ENCODE results near the gene FASN. TPM values are rescaled to one million over a fixed set of nuclear protein-coding genes. Genes with fewer than 3 reads are reported as not detected.

Gene FASN
- total RNA-seq, 1 donor from 2014 or later: 134 TPM

DNA sequence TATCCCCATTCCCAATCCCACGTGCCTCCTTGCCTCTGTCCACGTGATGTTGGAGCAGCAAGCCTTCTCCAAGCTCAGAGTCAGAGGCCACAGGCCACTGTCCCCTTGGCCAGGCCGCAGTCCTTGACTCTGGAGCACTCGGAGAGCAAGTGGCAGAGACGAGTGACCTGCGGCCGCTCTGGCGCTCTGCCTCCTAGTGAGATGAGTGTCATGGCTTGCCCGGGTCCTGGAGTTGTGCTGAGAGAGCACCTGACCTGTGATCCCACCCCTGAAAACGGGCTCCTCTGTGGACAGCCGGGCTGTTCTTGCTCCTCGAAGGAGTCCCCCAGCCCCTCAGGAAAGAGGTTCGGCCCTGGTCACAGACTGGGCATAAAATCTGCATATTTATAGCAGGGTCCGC, 10.0 kb upstream of the FASN start:
- Mint-ChIP-seq H3K9me3 (ENCODE audit: unreplicated experiment) (no peaks in the 10 kb centered on the region), H3K4me1 (ENCODE audit: unreplicated experiment) (peaks cover 24% of the 10 kb centered on the region), H3K27me3 (ENCODE audit: unreplicated experiment) (no peaks in the 10 kb centered on the region), H3K27ac (ENCODE audit: unreplicated experiment) (no peak overlapping the region), H3K36me3 (ENCODE audit: unreplicated experiment) (no peaks in the 10 kb centered on the region), H3K4me3 (ENCODE audit: unreplicated experiment) (no peak overlapping the region)
- DNase-seq (ENCODE audit: extremely low spot score, unreplicated experiment): no peak
- TF ChIP-seq, protein P1, sequence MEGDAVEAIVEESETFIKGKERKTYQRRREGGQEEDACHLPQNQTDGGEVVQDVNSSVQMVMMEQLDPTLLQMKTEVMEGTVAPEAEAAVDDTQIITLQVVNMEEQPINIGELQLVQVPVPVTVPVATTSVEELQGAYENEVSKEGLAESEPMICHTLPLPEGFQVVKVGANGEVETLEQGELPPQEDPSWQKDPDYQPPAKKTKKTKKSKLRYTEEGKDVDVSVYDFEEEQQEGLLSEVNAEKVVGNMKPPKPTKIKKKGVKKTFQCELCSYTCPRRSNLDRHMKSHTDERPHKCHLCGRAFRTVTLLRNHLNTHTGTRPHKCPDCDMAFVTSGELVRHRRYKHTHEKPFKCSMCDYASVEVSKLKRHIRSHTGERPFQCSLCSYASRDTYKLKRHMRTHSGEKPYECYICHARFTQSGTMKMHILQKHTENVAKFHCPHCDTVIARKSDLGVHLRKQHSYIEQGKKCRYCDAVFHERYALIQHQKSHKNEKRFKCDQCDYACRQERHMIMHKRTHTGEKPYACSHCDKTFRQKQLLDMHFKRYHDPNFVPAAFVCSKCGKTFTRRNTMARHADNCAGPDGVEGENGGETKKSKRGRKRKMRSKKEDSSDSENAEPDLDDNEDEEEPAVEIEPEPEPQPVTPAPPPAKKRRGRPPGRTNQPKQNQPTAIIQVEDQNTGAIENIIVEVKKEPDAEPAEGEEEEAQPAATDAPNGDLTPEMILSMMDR (IDR thresholded peaks at IDR 0.05): no peak

DNA sequence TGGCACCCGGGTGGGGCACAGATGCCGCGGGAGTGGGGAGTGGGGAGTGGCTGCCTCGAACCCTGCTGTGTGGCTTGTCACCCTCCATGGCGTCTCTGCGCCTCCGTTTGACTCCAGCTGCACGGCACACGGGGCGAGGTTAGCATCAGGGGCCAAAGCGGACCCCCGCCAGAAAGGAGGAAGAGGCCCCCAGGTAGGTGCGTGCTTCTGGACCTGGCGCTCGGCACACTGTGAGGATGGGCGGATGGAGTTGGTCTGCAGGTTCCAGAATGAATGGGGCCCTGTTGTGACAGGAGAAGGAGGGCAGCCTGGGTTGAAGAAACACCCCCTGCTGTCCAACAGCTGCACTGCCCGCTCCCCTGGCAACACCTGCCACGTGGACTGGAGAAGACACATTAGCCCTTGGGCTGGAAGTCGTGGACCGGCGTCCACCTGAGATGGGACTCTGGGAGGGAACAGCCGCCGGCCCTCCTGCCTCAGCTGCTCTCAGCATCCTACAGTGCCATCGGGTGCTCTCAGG, 9.4 kb upstream of the FASN start:
- H3K27ac Mint-ChIP-seq (ENCODE audit: unreplicated experiment): no peak overlapping the region
- no peaks in the 10 kb centered on the region for H3K36me3 Mint-ChIP-seq (ENCODE audit: unreplicated experiment)
- H3K4me3 Mint-ChIP-seq (ENCODE audit: unreplicated experiment): no peak overlapping the region
- TF ChIP-seq, protein P1 (IDR thresholded peaks at IDR 0.05): peak; percentile 21
- no peaks in the 10 kb centered on the region for H3K27me3 Mint-ChIP-seq (ENCODE audit: unreplicated experiment)
- DNase-seq (ENCODE audit: extremely low spot score, unreplicated experiment): no peak
- no peaks in the 10 kb centered on the region for H3K9me3 Mint-ChIP-seq (ENCODE audit: unreplicated experiment)
- peaks cover 24% of the 10 kb centered on the region for H3K4me1 Mint-ChIP-seq (ENCODE audit: unreplicated experiment)

DNA sequence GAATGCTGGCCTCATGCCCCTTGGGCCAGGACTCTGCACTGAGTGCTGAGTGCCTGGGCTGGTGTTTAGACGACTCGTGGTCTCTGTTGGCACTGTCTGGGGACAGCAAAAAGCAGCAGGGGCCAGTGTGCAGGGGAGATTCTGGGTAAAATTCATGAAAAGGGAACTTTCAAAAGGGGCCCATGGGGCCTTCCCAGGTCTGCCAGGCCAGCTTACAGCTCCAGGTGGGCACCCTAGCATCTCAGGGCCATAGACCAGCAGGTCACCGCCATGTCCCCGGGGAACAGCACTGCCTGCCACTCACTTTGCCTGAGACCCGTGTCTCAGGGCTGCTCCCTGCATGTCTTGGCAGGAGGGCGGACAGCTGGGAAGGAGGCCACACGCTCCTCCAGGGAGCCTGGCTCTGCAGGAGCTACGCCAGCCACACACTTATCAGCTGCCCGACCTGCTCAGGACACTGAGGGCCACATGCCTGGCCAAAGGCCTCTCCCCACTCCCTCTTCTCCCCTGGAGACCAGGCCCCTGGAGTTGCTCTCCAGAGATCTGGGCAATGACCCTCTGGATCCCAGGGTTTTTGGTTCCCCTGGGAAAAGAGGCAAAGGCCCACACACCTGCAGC, 8.8 kb upstream of the FASN start:
- H3K27me3 Mint-ChIP-seq (ENCODE audit: unreplicated experiment): no peaks in the 10 kb centered on the region
- TF ChIP-seq, protein P1 (IDR thresholded peaks at IDR 0.05): no peak
- H3K4me1 Mint-ChIP-seq (ENCODE audit: unreplicated experiment): peaks cover 24% of the 10 kb centered on the region
- no peaks in the 10 kb centered on the region for H3K9me3 Mint-ChIP-seq (ENCODE audit: unreplicated experiment)
- no peak for DNase-seq (ENCODE audit: extremely low spot score, unreplicated experiment)
- H3K4me3 Mint-ChIP-seq (ENCODE audit: unreplicated experiment): no peak overlapping the region
- no peaks in the 10 kb centered on the region for H3K36me3 Mint-ChIP-seq (ENCODE audit: unreplicated experiment)
- peak overlapping the region; percentile 68 for H3K27ac Mint-ChIP-seq (ENCODE audit: unreplicated experiment)

DNA sequence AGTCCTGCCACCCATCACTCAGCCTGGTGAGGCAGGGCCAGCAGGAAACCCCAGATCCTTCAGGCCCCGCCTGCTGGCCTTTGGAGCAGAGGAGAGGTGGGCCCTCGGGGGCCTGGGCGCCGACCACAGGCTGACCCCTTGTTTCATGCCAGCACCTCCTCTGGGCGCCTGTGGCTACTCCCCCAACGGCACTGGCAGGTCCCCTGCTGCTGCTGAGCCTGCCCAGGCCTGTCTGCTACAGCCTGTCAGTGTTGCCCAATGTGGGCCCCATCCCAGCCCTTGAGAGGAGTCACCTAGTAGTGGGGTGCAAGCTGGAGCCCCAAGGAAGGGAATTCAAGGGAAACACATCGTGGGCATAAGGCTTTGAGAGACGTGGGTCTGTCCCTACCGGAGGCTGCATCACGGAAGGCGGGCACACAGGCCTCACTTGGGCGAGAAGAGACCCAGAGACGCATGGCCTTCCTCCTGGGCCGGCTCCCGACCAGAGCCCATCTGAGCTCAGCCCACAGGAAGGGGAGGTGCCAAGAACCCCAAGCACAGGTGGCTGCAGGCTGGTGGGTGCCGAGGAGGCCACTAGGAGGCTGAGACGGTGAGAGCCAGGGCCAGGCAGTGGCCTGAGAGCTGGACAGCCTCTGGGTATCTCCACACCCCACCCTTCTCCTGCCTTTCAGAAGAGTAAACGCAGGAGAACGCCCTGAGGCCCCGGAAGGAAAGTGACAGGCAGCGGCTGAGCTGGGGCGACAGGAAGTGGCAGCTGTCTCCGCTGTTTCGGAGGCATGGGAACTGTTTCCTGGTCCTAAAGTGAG, 8.0 kb upstream of the FASN start:
- Mint-ChIP-seq H3K27ac (ENCODE audit: unreplicated experiment) (peak overlapping the region; percentile 68), H3K27me3 (ENCODE audit: unreplicated experiment) (no peaks in the 10 kb centered on the region), H3K4me3 (ENCODE audit: unreplicated experiment) (no peak overlapping the region), H3K36me3 (ENCODE audit: unreplicated experiment) (no peaks in the 10 kb centered on the region), H3K9me3 (ENCODE audit: unreplicated experiment) (no peaks in the 10 kb centered on the region), H3K4me1 (ENCODE audit: unreplicated experiment) (peaks cover 24% of the 10 kb centered on the region)
- TF ChIP-seq, protein P1 (IDR thresholded peaks at IDR 0.05): peak; percentile 45
- DNase-seq (ENCODE audit: extremely low spot score, unreplicated experiment): no peak

DNA sequence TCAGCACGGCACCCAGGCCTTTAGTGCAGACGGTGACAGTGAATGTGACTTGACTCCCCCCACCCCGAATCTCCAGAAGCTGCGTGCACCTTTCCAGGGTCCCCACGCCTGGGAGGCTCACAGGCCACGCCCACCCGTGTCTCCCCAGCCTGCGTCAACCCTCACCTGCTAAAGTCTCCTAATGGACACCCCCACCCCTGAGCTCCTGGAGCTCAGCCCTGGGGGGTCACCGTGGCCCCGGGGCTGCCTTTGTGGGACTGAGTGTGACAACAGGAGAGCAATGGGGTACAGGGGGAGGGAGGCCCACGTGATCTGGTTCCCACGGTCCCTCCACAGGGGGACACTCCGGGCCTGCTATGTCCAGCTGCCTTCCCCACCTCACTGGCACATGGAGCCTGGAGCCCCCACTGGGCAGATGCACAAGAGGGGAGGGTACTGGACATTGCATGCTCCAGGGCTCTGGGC, 7.4 kb upstream of the FASN start:
- Mint-ChIP-seq H3K36me3 (ENCODE audit: unreplicated experiment) (no peaks in the 10 kb centered on the region), H3K4me3 (ENCODE audit: unreplicated experiment) (no peak overlapping the region), H3K27ac (ENCODE audit: unreplicated experiment) (peak overlapping the region; percentile 68), H3K27me3 (ENCODE audit: unreplicated experiment) (no peaks in the 10 kb centered on the region), H3K4me1 (ENCODE audit: unreplicated experiment) (peaks cover 24% of the 10 kb centered on the region), H3K9me3 (ENCODE audit: unreplicated experiment) (no peaks in the 10 kb centered on the region)
- DNase-seq (ENCODE audit: extremely low spot score, unreplicated experiment): no peak
- TF ChIP-seq, protein P1 (IDR thresholded peaks at IDR 0.05): no peak

Data from osteocyte (in vitro differentiated cells).